PC-9 (cell line): ENCODE measurements around the gene RAB40C. TPM values are rescaled to one million over a fixed set of nuclear protein-coding genes. Genes with fewer than 3 reads are reported as not detected.

Source experiments
- BruUV-seq: library from RNA; stranded (reverse); fragments of 400-500 nt; replicated peaks from 2 replicates; lab custom pipeline; 2021; lab: Mats Ljungman, UMichigan
- CTCF ChIA-PET: fragments of 300-600 bp; sonication (Branson Sonifier 250); formaldehyde crosslinking; loops from one replicate; lab custom pipeline; 2022; ENCODE audit warnings: antibody characterized with exemption; lab: Charles Lee
- POLR2A ChIA-PET: fragments of 300-600 bp; sonication (Branson Sonifier 250); formaldehyde crosslinking; loops from one replicate; lab custom pipeline; 2022; ENCODE audit warnings: antibody characterized with exemption; ENCODE audit not compliant: unreplicated experiment; lab: Charles Lee
- DNase-seq, 2 experiments: peaks; one replicate each; pipeline versions ENCODE4 v3.0.0 to v3.0.0-alpha.2; 2015 to 2022; ENCODE audit warnings: mixed read lengths in 1 of 2
- H2AFZ ChIP-seq: fragments of 200-600 bp; sonication (generic); 2 replicates; pipeline ENCODE4 v1.8.1; 2017; ENCODE audit warnings: antibody characterized with exemption
- H3F3A ChIP-seq: fragments of 200-600 bp; sonication (generic); 2 replicates; pipeline ENCODE4 v1.8.1; 2017; ENCODE audit warnings: antibody characterized with exemption, mild to moderate bottlenecking, low read depth; ENCODE audit not compliant: insufficient read depth
- H3K27ac ChIP-seq: fragments of 200-600 bp; sonication (generic); 2 replicates; pipeline ENCODE4 v1.6.1; 2016; ENCODE audit warnings: mixed run types
- H3K27me3 ChIP-seq: fragments of 200-600 bp; sonication (generic); 2 replicates; pipeline ENCODE4 v1.6.1; 2016; ENCODE audit warnings: low read depth, mixed run types; ENCODE audit not compliant: insufficient read depth
- H3K36me3 ChIP-seq: fragments of 200-600 bp; sonication (generic); 2 replicates; pipeline ENCODE4 v1.6.1; 2016; ENCODE audit warnings: low read depth, mixed run types
- H3K4me1 ChIP-seq: fragments of 200-600 bp; sonication (generic); replicated peaks from 2 replicates; pipeline ENCODE4 v1.6.1; 2016; ENCODE audit warnings: mixed run types; ENCODE audit not compliant: insufficient read depth
- H3K4me2 ChIP-seq: fragments of 200-600 bp; sonication (generic); 2 replicates; pipeline ENCODE4 v1.6.1; 2017; ENCODE audit warnings: mixed run types
- H3K4me3 ChIP-seq: fragments of 200-600 bp; sonication (generic); 2 replicates; pipeline ENCODE4 v1.6.1; 2016; ENCODE audit warnings: mixed run types
- H3K79me2 ChIP-seq: fragments of 200-600 bp; sonication (generic); 2 replicates; pipeline ENCODE4 v1.6.1; 2017; ENCODE audit warnings: low read depth, mixed run types
- H3K9me2 ChIP-seq: fragments of 200-600 bp; sonication (generic); 2 replicates; pipeline ENCODE4 v1.8.1; 2017; ENCODE audit warnings: mild to moderate bottlenecking; ENCODE audit not compliant: insufficient read depth
- H3K9me3 ChIP-seq: fragments of 200-600 bp; sonication (generic); 2 replicates; pipeline ENCODE4 v1.8.1; 2016; ENCODE audit warnings: low read depth; ENCODE audit not compliant: insufficient read depth
- H4K20me1 ChIP-seq: fragments of 200-600 bp; sonication (generic); 2 replicates; pipeline ENCODE4 v1.8.1; 2017; ENCODE audit not compliant: insufficient read depth
- CTCF ChIP-seq: fragments of 200-600 bp; sonication (generic); conservative IDR thresholded peaks from 2 replicates; pipeline ENCODE4 v1.6.1; 2017; ENCODE audit warnings: mixed run types, antibody characterized with exemption, mild to moderate bottlenecking, moderate library complexity
- EZH2 ChIP-seq: fragments of 200-600 bp; sonication (generic); IDR thresholded peaks from 2 replicates; pipeline ENCODE4 v1.8.0; 2017; ENCODE audit warnings: antibody characterized with exemption, low read depth
- intact Hi-C: fragments of 100-400 bp; cut with micrococcal nuclease; formaldehyde crosslinking; loops from one replicate; pipeline ENCODE4 v1.10.0; 2022; ENCODE audit not compliant: unreplicated experiment
- total RNA-seq: library from RNA; stranded (reverse); gene quantifications from 2 replicates; pipeline ENCODE4 v1.2.3, GENCODE V29; 2021

RAB40C gene
- total RNA-seq, 1 experiment from 2014 or later = 47.1 TPM

GRCh38 chr16:657487-657886 lies 67.6 kb downstream of the RAB40C start:
- no peaks in the 10 kb centered on the region for H3K9me3 ChIP-seq
- no peaks in the 10 kb centered on the region for H3K27me3 ChIP-seq
- CTCF ChIA-PET = no interaction called here
- DNase-seq = no peak
- no peak overlapping the region for H2AFZ ChIP-seq
- POLR2A ChIA-PET = interaction anchor here (0.6 kb wide), 1 partner anchor 428 kb away, joined by 4 read pairs; no protein-coding TSS in a partner anchor
- no peak overlapping the region for H3K4me3 ChIP-seq
- H3F3A ChIP-seq = peaks cover 7% of the 10 kb centered on the region
- intact Hi-C loops = no loop called here
- TF ChIP-seq EZH2 (no peak), CTCF (no peak)
- no peak overlapping the region for H3K4me2 ChIP-seq
- no TSS peak for BruUV-seq
- peaks cover 7% of the 10 kb centered on the region; the same call in 1 of the 2 replicates for H3K4me1 ChIP-seq
- H3K27ac ChIP-seq = no peak overlapping the region
- H4K20me1 ChIP-seq = 0 out of 2 replicates have a peak, but pooled peaks cover 4% of the 10 kb centered on the region
- H3K79me2 ChIP-seq = no peaks in the 10 kb centered on the region
- no peaks in the 10 kb centered on the region for H3K9me2 ChIP-seq
- H3K36me3 ChIP-seq = no peaks in the 10 kb centered on the region

- TF ChIP-seq CTCF = no peak
- TF ChIP-seq EZH2 = no peak
- Histone ChIP-seq H4K20me1 (0 out of 2 replicates have a peak, but pooled peaks cover 4% of the 10 kb centered on the region), H3K27ac (no peak overlapping the region), H3K4me2 (no peak overlapping the region), H3K79me2 (no peaks in the 10 kb centered on the region), H3K4me3 (no peak overlapping the region), H3K9me3 (no peaks in the 10 kb centered on the region), H3F3A (peaks cover 7% of the 10 kb centered on the region), H3K9me2 (no peaks in the 10 kb centered on the region), H3K27me3 (no peaks in the 10 kb centered on the region), H3K36me3 (no peaks in the 10 kb centered on the region), H3K4me1 (peaks cover 7% of the 10 kb centered on the region; the same call in 1 of the 2 replicates), H2AFZ (no peak overlapping the region)
- intact Hi-C loops = no loop called here
- DNase-seq = no peak
- POLR2A ChIA-PET = no interaction called here
- CTCF ChIA-PET = interaction anchor here (0.5 kb wide), 2 partner anchors 46 to 306 kb away, joined by 3 read pairs; partner anchors contain the start of gene AXIN1
- no TSS peak for BruUV-seq
Observed at GRCh38 chr16:658679-659571, 69.1 kb downstream of the RAB40C start.

- H3K4me3 ChIP-seq = no peak overlapping the region
- intact Hi-C loops = no loop called here
Observed at GRCh38 chr16:659618-660017, 69.8 kb downstream of the RAB40C start.

More at GRCh38 chr16:659618-660017, 69.8 kb downstream of the RAB40C start:
- Histone ChIP-seq H3K9me3 (no peaks in the 10 kb centered on the region), H3K36me3 (no peaks in the 10 kb centered on the region), H3F3A (peaks cover 7% of the 10 kb centered on the region), H3K27me3 (no peaks in the 10 kb centered on the region), H3K27ac (no peak overlapping the region), H2AFZ (no peak overlapping the region), H3K4me1 (peaks cover 7% of the 10 kb centered on the region; the same call in 1 of the 2 replicates), H4K20me1 (0 out of 2 replicates have a peak, but pooled peaks cover 4% of the 10 kb centered on the region), H3K79me2 (no peaks in the 10 kb centered on the region), H3K4me2 (no peak overlapping the region), H3K9me2 (no peaks in the 10 kb centered on the region)
- TF ChIP-seq CTCF (no peak), EZH2 (no peak)
- CTCF ChIA-PET = no interaction called here
- POLR2A ChIA-PET = interaction anchor here (0.6 kb wide), 1 partner anchor 12 kb away, joined by 3 read pairs; no protein-coding TSS in a partner anchor
- no TSS peak for BruUV-seq
- DNase-seq = no peak
